ENCODE results near the gene NGLY1.

The NGLY1 gene

GRCh38 chr3:25748189-25748588 is 35.1 kb downstream of the NGLY1 start:
- no peak for DNase-seq (ENCODE audit: low read depth)
- no peak overlapping the region for H3K4me3 ChIP-seq (ENCODE audit: low read length)
- no peak for TF ChIP-seq CTCF (IDR thresholded peaks at IDR 0.05; ENCODE audit: insufficient read depth, low read depth, low read length, missing control alignments)

- H3K4me3 ChIP-seq (ENCODE audit: low read length): no peak overlapping the region
- DNase-seq (ENCODE audit: low read depth): peak; percentile 89
- TF ChIP-seq CTCF (IDR thresholded peaks at IDR 0.05; ENCODE audit: insufficient read depth, low read depth, low read length, missing control alignments): no peak
Measured at GRCh38 chr3:25747033-25747432, 36.2 kb downstream of the NGLY1 start.

GRCh38 chr3:25744470-25744869 is 38.8 kb downstream of the NGLY1 start:
- no peak for DNase-seq (ENCODE audit: low read depth)
- no peak overlapping the region for H3K4me3 ChIP-seq (ENCODE audit: low read length)
- TF ChIP-seq CTCF (IDR thresholded peaks at IDR 0.05; ENCODE audit: insufficient read depth, low read depth, low read length, missing control alignments): no peak

- H3K4me3 ChIP-seq (ENCODE audit: low read length): no peak overlapping the region
- DNase-seq (ENCODE audit: low read depth): no peak
- no peak for TF ChIP-seq CTCF (IDR thresholded peaks at IDR 0.05; ENCODE audit: insufficient read depth, low read depth, low read length, missing control alignments)
Measured at GRCh38 chr3:25728101-25728500, 55.1 kb downstream of the NGLY1 start.

GRCh38 chr3:25727316-25727715 is 55.9 kb downstream of the NGLY1 start:
- H3K4me3 ChIP-seq (ENCODE audit: low read length): no peak overlapping the region
- TF ChIP-seq CTCF (IDR thresholded peaks at IDR 0.05; ENCODE audit: insufficient read depth, low read depth, low read length, missing control alignments): no peak
- no peak for DNase-seq (ENCODE audit: low read depth)

GRCh38 chr3:25725810-25726209 is 57.4 kb downstream of the NGLY1 start:
- peak; percentile 4 for DNase-seq (ENCODE audit: low read depth)
- TF ChIP-seq CTCF (IDR thresholded peaks at IDR 0.05; ENCODE audit: insufficient read depth, low read depth, low read length, missing control alignments): no peak
- H3K4me3 ChIP-seq (ENCODE audit: low read length): no peak overlapping the region

GRCh38 chr3:25724948-25725645 is 58.1 kb downstream of the NGLY1 start:
- peak; percentile 75 for DNase-seq (ENCODE audit: low read depth)
- TF ChIP-seq CTCF (IDR thresholded peaks at IDR 0.05; ENCODE audit: insufficient read depth, low read depth, low read length, missing control alignments): no peak
- H3K4me3 ChIP-seq (ENCODE audit: low read length): no peak overlapping the region

All from epithelial cell of esophagus (primary cell).